GM23338 (cell line): ENCODE measurements around the gene ULK4. TPM values are rescaled to one million over a fixed set of nuclear protein-coding genes. Genes with fewer than 3 reads are reported as not detected.
"Not testable (repeated sequence)": the region's sequence is repeated elsewhere in the genome, so short reads cannot be mapped to it uniquely, and the experiment has no call there.

Source experiments
- ATAC-seq: fragments of 200-7000 bp; cut with Tn5 transposase; 3 replicates; pipeline ENCODE4 v1.9.1; 2020
- DNase-seq: peaks from one replicate; pipeline ENCODE4 v3.0.0-alpha.2; 2015; ENCODE audit warnings: low spot score
- H2AFZ ChIP-seq: fragments of 200-600 bp; sonication (generic); 2 replicates; pipeline ENCODE4 v1.8.0; 2016; ENCODE audit warnings: antibody characterized with exemption, mild to moderate bottlenecking, moderate library complexity
- H3F3A ChIP-seq: fragments of 200-600 bp; sonication (generic); replicated peaks from 2 replicates; pipeline ENCODE4 v1.8.0; 2017; ENCODE audit warnings: antibody characterized with exemption, mixed run types, low read depth
- H3K27ac ChIP-seq: fragments of 200-600 bp; sonication (generic); 2 replicates; pipeline ENCODE4 v1.6.1; 2016; ENCODE audit warnings: low read depth
- H3K27me3 ChIP-seq: fragments of 200-600 bp; sonication (generic); 2 replicates; pipeline ENCODE4 v1.8.0; 2016; ENCODE audit warnings: mild to moderate bottlenecking, mixed run types, moderate library complexity; ENCODE audit not compliant: insufficient read depth
- H3K36me3 ChIP-seq: fragments of 200-600 bp; sonication (generic); 2 replicates; pipeline ENCODE4 v1.8.0; 2016; ENCODE audit warnings: mild to moderate bottlenecking; ENCODE audit not compliant: insufficient read depth
- H3K4me1 ChIP-seq: fragments of 200-600 bp; sonication (generic); 2 replicates; pipeline ENCODE4 v1.8.0; 2016; ENCODE audit warnings: mild to moderate bottlenecking, moderate library complexity; ENCODE audit not compliant: insufficient read depth
- H3K4me2 ChIP-seq: fragments of 200-600 bp; sonication (generic); 2 replicates; pipeline ENCODE4 v1.7.1; 2017; ENCODE audit warnings: mixed run types
- H3K4me3 ChIP-seq: fragments of 200-600 bp; sonication (generic); 2 replicates; pipeline ENCODE4 v1.6.1; 2016; ENCODE audit warnings: mixed run types
- H3K79me2 ChIP-seq: fragments of 200-600 bp; sonication (generic); replicated peaks from 2 replicates; pipeline ENCODE4 v1.8.0; 2017; ENCODE audit warnings: mild to moderate bottlenecking; ENCODE audit not compliant: insufficient read depth
- H3K9me2 ChIP-seq: fragments of 200-600 bp; sonication (generic); 2 replicates; pipeline ENCODE4 v1.8.0; 2017; ENCODE audit not compliant: insufficient read depth
- H4K20me1 ChIP-seq: fragments of 200-600 bp; sonication (generic); replicated peaks from 2 replicates; pipeline ENCODE4 v1.8.0; 2017; ENCODE audit warnings: mild to moderate bottlenecking; ENCODE audit not compliant: insufficient read depth
- H3K27ac Mint-ChIP-seq: 2 replicates; pipeline ENCODE4 v1.8.0; 2020; ENCODE audit warnings: inconsistent platforms, mild to moderate bottlenecking, moderate library complexity, mixed read lengths
- H3K27me3 Mint-ChIP-seq: 3 replicates; pipeline ENCODE4 v1.8.0; 2022; ENCODE audit warnings: low read depth, mild to moderate bottlenecking, moderate library complexity, mixed read lengths, inconsistent platforms; ENCODE audit not compliant: insufficient read depth, poor library complexity
- H3K36me3 Mint-ChIP-seq: 3 replicates; pipeline ENCODE4 v1.8.0; 2021; ENCODE audit warnings: low read depth, mild to moderate bottlenecking, inconsistent platforms, moderate library complexity, mixed read lengths
- H3K4me1 Mint-ChIP-seq: 3 replicates; pipeline ENCODE4 v1.8.0; 2020; ENCODE audit warnings: mild to moderate bottlenecking, inconsistent platforms, mixed read lengths
- H3K4me3 Mint-ChIP-seq: 3 replicates; pipeline ENCODE4 v1.8.0; 2021; ENCODE audit warnings: moderate library complexity, mild to moderate bottlenecking, inconsistent platforms, mixed read lengths
- H3K9me3 Mint-ChIP-seq: 3 replicates; pipeline ENCODE4 v1.8.0; 2020; ENCODE audit warnings: moderate library complexity, mild to moderate bottlenecking, inconsistent platforms, mixed read lengths
- CREB1 ChIP-seq: fragments of 250-450 bp; sonication (Bioruptor Pico); IDR thresholded peaks from 2 replicates; pipeline ENCODE4 v1.5.0; 2020; ENCODE audit warnings: low read depth, mild to moderate bottlenecking, moderate library complexity
- EZH2 ChIP-seq: fragments of 200-600 bp; sonication (generic); IDR thresholded peaks from one replicate; pipeline ENCODE4 v1.8.0; 2017; ENCODE audit warnings: antibody characterized with exemption, mild to moderate bottlenecking, low read depth; ENCODE audit not compliant: unreplicated experiment
- EZH2phosphoT487 ChIP-seq: fragments of 200-600 bp; sonication (generic); IDR thresholded peaks from one replicate; pipeline ENCODE4 v1.8.1; 2018; ENCODE audit warnings: antibody characterized with exemption; ENCODE audit not compliant: unreplicated experiment
- JUNB ChIP-seq: IDR thresholded peaks from one replicate; pipeline ENCODE4 v1.6.1; 2016; ENCODE audit warnings: antibody characterized with exemption; ENCODE audit not compliant: unreplicated experiment
- POLR2AphosphoS5 ChIP-seq: IDR thresholded peaks from 2 replicates; pipeline ENCODE4 v1.6.1; 2016; ENCODE audit warnings: antibody characterized with exemption, low read depth
- STAT1 ChIP-seq: IDR thresholded peaks from one replicate; pipeline ENCODE4 v1.6.1; 2016; ENCODE audit warnings: antibody characterized with exemption; ENCODE audit not compliant: unreplicated experiment
- ZNF114 ChIP-seq: fragments of 250-450 bp; sonication (Bioruptor Pico); IDR thresholded peaks from 2 replicates; pipeline ENCODE4 v1.5.0; 2020; ENCODE audit warnings: mild to moderate bottlenecking, moderate library complexity
- polyA plus RNA-seq: library from polyadenylated mRNA; unstranded; fragments of >200 nt; fragmentation: Nextera tagmentation; extraction: Ambion mirVana; gene quantifications from 2 replicates; pipeline ENCODE4 v1.2.1, GENCODE V29; 2016
- total RNA-seq: library from RNA; depleted of rRNA; stranded (reverse); fragments of >200 nt; shearing (Covaris generic); gene quantifications from 2 replicates; pipeline ENCODE4 v1.2.3, GENCODE V29; 2014
- TF ChIP-seq, protein P1 (sequence below), 2 experiments: fragments of 200-600 bp in 1 of 2; sonication (generic) in 1 of 2; conservative IDR thresholded peaks; 2 replicates each; pipeline versions ENCODE4 v1.5.1 to v1.6.1; 2016 to 2017; ENCODE audit warnings: antibody characterized with exemption in 2 of 2, low read depth in 2 of 2, mild to moderate bottlenecking in 2 of 2, moderate library complexity in 1 of 2
- TF ChIP-seq, protein P2 (sequence below): IDR thresholded peaks from 2 replicates; pipeline ENCODE4 v1.6.1; 2016; ENCODE audit warnings: antibody characterized with exemption
- TF ChIP-seq, protein P3 (sequence below): fragments of 250-450 bp; sonication (Bioruptor Pico); IDR thresholded peaks from 2 replicates; pipeline ENCODE4 v1.5.0; 2020; ENCODE audit warnings: mild to moderate bottlenecking, moderate library complexity

ULK4 gene
- total and polyA plus RNA-seq, 2 experiments from 2014 or later, result 20.8 to 41.4 TPM

DNA sequence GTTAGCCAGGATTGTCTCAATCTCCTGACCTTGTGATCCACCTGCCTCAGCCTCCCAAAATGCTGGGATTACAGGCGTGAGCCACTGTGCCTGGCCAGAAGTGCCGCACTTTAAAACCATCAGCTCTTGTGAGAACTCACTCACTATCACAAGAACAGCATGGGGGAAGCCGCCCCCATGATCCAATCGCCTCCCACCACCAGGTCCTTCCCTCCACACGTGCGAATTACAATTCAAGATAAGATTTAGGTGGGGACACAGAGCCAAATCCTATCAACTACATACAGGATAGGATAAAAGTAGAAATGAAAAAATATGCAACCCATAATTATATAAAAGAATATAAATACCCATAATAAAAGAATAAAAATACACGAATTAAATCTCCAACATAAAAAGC, 199.0 kb downstream of the ULK4 start:
- H3K9me2 ChIP-seq, ATAC-seq, H3K36me3 Mint-ChIP-seq, H3F3A ChIP-seq, H3K27ac Mint-ChIP-seq, DNase-seq, H3K79me2 ChIP-seq, H2AFZ ChIP-seq, H4K20me1 ChIP-seq, H3K4me3 ChIP-seq, H3K4me2 ChIP-seq, H3K4me3 Mint-ChIP-seq, H3K27me3 Mint-ChIP-seq, H3K36me3 ChIP-seq, H3K4me1 ChIP-seq, H3K27me3 ChIP-seq, H3K4me1 Mint-ChIP-seq, H3K27ac ChIP-seq, H3K9me3 Mint-ChIP-seq: not testable (repeated sequence)

DNA sequence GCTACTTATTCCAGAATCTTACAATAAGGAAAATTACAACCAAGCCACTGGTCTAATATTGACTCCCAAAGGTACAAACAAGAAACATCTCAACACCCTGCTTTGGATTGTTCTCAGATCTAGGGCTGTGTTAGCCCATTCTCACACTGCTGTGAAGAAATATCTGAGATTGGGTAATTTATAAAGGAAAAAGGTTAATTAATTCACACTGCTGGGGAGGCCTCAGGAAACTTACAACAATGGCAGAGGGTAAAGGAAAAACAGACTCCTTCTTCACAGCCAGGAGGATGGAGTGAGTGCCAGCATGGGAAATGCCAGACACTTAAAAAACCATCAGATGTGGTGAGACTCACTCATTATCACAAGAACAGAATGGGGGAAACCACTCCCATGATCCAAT, 208.3 kb downstream of the ULK4 start:
- Mint-ChIP-seq H3K36me3 (peaks cover 11% of the 10 kb centered on the region; the same call in 2 of the 3 replicates), H3K27me3 (no peaks in the 10 kb centered on the region), H3K27ac (0 out of 2 replicates have a peak overlapping the region, but pooled peaks have one; percentile 25), H3K4me1 (no peaks in the 10 kb centered on the region; the same call in 2 of the 3 replicates), H3K9me3 (peaks cover 5% of the 10 kb centered on the region; the same call in 2 of the 3 replicates), H3K4me3 (no peak overlapping the region)
- Histone ChIP-seq H3K79me2 (no peaks in the 10 kb centered on the region), H3F3A (no peaks in the 10 kb centered on the region), H3K4me1 (no peaks in the 10 kb centered on the region), H3K27me3 (no peaks in the 10 kb centered on the region), H3K27ac (no peak overlapping the region), H3K4me3 (no peak overlapping the region), H3K4me2 (no peak overlapping the region), H2AFZ (no peak overlapping the region), H4K20me1 (no peaks in the 10 kb centered on the region), H3K36me3 (no peaks in the 10 kb centered on the region), H3K9me2 (no peaks in the 10 kb centered on the region)
- TF ChIP-seq, protein P1, sequence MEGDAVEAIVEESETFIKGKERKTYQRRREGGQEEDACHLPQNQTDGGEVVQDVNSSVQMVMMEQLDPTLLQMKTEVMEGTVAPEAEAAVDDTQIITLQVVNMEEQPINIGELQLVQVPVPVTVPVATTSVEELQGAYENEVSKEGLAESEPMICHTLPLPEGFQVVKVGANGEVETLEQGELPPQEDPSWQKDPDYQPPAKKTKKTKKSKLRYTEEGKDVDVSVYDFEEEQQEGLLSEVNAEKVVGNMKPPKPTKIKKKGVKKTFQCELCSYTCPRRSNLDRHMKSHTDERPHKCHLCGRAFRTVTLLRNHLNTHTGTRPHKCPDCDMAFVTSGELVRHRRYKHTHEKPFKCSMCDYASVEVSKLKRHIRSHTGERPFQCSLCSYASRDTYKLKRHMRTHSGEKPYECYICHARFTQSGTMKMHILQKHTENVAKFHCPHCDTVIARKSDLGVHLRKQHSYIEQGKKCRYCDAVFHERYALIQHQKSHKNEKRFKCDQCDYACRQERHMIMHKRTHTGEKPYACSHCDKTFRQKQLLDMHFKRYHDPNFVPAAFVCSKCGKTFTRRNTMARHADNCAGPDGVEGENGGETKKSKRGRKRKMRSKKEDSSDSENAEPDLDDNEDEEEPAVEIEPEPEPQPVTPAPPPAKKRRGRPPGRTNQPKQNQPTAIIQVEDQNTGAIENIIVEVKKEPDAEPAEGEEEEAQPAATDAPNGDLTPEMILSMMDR (conservative IDR thresholded peaks at IDR 0.05; ENCODE audit: low read depth in 2 of 2), result no peak
- no peak for TF ChIP-seq EZH2
- TF ChIP-seq STAT1, result no peak
- no peak for TF ChIP-seq EZH2phosphoT487
- TF ChIP-seq ZNF114 (CRISPR knock-in tag), result no peak
- TF ChIP-seq, protein P2, sequence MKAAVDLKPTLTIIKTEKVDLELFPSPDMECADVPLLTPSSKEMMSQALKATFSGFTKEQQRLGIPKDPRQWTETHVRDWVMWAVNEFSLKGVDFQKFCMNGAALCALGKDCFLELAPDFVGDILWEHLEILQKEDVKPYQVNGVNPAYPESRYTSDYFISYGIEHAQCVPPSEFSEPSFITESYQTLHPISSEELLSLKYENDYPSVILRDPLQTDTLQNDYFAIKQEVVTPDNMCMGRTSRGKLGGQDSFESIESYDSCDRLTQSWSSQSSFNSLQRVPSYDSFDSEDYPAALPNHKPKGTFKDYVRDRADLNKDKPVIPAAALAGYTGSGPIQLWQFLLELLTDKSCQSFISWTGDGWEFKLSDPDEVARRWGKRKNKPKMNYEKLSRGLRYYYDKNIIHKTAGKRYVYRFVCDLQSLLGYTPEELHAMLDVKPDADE, result no peak
- TF ChIP-seq, protein P3, sequence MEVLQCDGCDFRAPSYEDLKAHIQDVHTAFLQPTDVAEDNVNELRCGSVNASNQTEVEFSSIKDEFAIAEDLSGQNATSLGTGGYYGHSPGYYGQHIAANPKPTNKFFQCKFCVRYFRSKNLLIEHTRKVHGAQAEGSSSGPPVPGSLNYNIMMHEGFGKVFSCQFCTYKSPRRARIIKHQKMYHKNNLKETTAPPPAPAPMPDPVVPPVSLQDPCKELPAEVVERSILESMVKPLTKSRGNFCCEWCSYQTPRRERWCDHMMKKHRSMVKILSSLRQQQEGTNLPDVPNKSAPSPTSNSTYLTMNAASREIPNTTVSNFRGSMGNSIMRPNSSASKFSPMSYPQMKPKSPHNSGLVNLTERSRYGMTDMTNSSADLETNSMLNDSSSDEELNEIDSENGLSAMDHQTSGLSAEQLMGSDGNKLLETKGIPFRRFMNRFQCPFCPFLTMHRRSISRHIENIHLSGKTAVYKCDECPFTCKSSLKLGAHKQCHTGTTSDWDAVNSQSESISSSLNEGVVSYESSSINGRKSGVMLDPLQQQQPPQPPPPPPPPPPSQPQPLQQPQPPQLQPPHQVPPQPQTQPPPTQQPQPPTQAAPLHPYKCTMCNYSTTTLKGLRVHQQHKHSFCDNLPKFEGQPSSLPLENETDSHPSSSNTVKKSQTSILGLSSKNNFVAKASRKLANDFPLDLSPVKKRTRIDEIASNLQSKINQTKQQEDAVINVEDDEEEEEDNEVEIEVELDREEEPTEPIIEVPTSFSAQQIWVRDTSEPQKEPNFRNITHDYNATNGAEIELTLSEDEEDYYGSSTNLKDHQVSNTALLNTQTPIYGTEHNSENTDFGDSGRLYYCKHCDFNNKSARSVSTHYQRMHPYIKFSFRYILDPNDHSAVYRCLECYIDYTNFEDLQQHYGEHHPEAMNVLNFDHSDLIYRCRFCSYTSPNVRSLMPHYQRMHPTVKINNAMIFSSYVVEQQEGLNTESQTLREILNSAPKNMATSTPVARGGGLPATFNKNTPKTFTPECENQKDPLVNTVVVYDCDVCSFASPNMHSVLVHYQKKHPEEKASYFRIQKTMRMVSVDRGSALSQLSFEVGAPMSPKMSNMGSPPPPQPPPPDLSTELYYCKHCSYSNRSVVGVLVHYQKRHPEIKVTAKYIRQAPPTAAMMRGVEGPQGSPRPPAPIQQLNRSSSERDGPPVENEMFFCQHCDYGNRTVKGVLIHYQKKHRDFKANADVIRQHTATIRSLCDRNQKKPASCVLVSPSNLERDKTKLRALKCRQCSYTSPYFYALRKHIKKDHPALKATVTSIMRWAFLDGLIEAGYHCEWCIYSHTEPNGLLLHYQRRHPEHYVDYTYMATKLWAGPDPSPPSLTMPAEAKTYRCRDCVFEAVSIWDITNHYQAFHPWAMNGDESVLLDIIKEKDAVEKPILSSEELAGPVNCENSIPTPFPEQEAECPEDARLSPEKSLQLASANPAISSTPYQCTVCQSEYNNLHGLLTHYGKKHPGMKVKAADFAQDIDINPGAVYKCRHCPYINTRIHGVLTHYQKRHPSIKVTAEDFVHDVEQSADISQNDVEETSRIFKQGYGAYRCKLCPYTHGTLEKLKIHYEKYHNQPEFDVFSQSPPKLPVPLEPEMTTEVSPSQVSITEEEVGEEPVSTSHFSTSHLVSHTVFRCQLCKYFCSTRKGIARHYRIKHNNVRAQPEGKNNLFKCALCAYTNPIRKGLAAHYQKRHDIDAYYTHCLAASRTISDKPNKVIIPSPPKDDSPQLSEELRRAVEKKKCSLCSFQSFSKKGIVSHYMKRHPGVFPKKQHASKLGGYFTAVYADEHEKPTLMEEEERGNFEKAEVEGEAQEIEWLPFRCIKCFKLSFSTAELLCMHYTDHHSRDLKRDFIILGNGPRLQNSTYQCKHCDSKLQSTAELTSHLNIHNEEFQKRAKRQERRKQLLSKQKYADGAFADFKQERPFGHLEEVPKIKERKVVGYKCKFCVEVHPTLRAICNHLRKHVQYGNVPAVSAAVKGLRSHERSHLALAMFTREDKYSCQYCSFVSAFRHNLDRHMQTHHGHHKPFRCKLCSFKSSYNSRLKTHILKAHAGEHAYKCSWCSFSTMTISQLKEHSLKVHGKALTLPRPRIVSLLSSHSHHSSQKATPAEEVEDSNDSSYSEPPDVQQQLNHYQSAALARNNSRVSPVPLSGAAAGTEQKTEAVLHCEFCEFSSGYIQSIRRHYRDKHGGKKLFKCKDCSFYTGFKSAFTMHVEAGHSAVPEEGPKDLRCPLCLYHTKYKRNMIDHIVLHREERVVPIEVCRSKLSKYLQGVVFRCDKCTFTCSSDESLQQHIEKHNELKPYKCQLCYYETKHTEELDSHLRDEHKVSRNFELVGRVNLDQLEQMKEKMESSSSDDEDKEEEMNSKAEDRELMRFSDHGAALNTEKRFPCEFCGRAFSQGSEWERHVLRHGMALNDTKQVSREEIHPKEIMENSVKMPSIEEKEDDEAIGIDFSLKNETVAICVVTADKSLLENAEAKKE (CRISPR knock-in tag), result no peak
- no peak for TF ChIP-seq POLR2AphosphoS5
- TF ChIP-seq JUNB, result no peak
- TF ChIP-seq CREB1, result no peak
- ATAC-seq (no peak), DNase-seq (no peak)
